HepG2 (cell line): Measurements from ENCODE around the gene ETFA. TPM values are rescaled to one million over a fixed set of nuclear protein-coding genes. Genes with fewer than 3 reads are reported as not detected.

Experiments
- ATF3 ChIP-seq: sonication (generic); formaldehyde crosslinking; IDR thresholded peaks from 2 replicates; pipeline ENCODE4 v1.4.0; 2020; ENCODE audit warnings: missing genetic modification reagents
- HMGXB4 ChIP-seq, 2 experiments: sonication (generic) in 1 of 2; formaldehyde crosslinking in 1 of 2; IDR thresholded peaks; 2 replicates each; pipeline versions ENCODE4 v1.4.0 to v1.6.1; 2018 to 2020; ENCODE audit warnings: missing genetic modification reagents in 2 of 2, borderline replicate concordance in 1 of 2, low read depth in 1 of 2, mild to moderate bottlenecking in 1 of 2, missing biosample characterization in 1 of 2
- MAZ ChIP-seq, 2 experiments: sonication (generic) in 1 of 2; formaldehyde crosslinking in 1 of 2; IDR thresholded peaks; 2 replicates each; pipeline versions ENCODE4 v1.5.0 to v1.6.1; 2012 to 2020; ENCODE audit warnings: low read depth in 2 of 2, mild to moderate bottlenecking in 2 of 2, borderline replicate concordance in 1 of 2, improper control_type of control experiment in 1 of 2, low read length in 1 of 2, missing genetic modification reagents in 1 of 2, moderate library complexity in 1 of 2
- MTERF4 ChIP-seq: sonication (generic); formaldehyde crosslinking; IDR thresholded peaks from 2 replicates; pipeline ENCODE4 v1.8.0; 2023; ENCODE audit warnings: mild to moderate bottlenecking, missing genetic modification reagents
- NR2F2 ChIP-seq: IDR thresholded peaks from 2 replicates; pipeline ENCODE4 v1.6.1; 2012; ENCODE audit warnings: low read depth, inconsistent platforms, borderline replicate concordance
- PATZ1 ChIP-seq: sonication (generic); formaldehyde crosslinking; IDR thresholded peaks from 2 replicates; pipeline ENCODE4 v1.4.0; 2020; ENCODE audit warnings: missing genetic modification reagents
- SP1 ChIP-seq, 2 experiments: fragments of 450-650 bp in 1 of 2; sonication (generic) in 1 of 2; formaldehyde crosslinking in 1 of 2; IDR thresholded peaks; 2 replicates each; pipeline versions ENCODE4 v1.4.0 to v1.6.1; 2016 to 2020; ENCODE audit warnings: missing genetic modification reagents in 1 of 2
- ZMAT3 ChIP-seq: sonication (generic); formaldehyde crosslinking; conservative IDR thresholded peaks from 2 replicates; pipeline ENCODE4 v1.7.0; 2021; ENCODE audit warnings: missing genetic modification reagents
- polyA plus RNA-seq, 8 experiments: library from polyadenylated mRNA; depleted of rRNA in 3 of 8; stranded (reverse) in 7 of 8; unstranded in 1 of 8; fragments of >200 nt; fragmentation: Illumina TruSeq in 4 of 8; extraction: Trizol in 4 of 8; gene quantifications; 2 replicates each; pipeline versions ENCODE4 v1.2.1 to v1.2.3, GENCODE V29; 2011 to 2016; ENCODE audit warnings: low read depth in 4 of 8, missing spikeins in 1 of 8, mixed read lengths in 1 of 8; ENCODE audit not compliant: insufficient read depth in 1 of 8
- total RNA-seq, 5 experiments: library from RNA; depleted of rRNA; stranded (reverse); fragments of >200 nt; fragmentation: Illumina TruSeq; extraction: Trizol; gene quantifications; 2 replicates each; pipeline ENCODE4 v1.2.3, GENCODE V29; 2016; ENCODE audit warnings: low read depth in 1 of 5
- TF ChIP-seq, protein P1 (sequence below): sonication (generic); formaldehyde crosslinking; conservative IDR thresholded peaks from 2 replicates; pipeline ENCODE4 v1.4.0; 2020; ENCODE audit warnings: missing genetic modification reagents
- TF ChIP-seq, protein P2 (sequence below): IDR thresholded peaks from 2 replicates; pipeline ENCODE4 v1.4.0; 2020; ENCODE audit warnings: mild to moderate bottlenecking, missing genetic modification reagents
- TF ChIP-seq, protein P3 (sequence below): IDR thresholded peaks from 2 replicates; pipeline ENCODE4 v1.6.1; 2016

ETFA gene
- total and polyA plus RNA-seq, 2 of the 13 experiments (the other 11 are each of a cell fraction or from before 2014, with no cell fraction given), result 291 to 396 TPM

- TF ChIP-seq ZMAT3 (CRISPR knock-in tag) (no peak), HMGXB4 (CRISPR knock-in tag; IDR thresholded peaks at IDR 0.05; ENCODE audit: borderline replicate concordance in 1 of 2, low read depth in 1 of 2) (peak; percentile 38 to 72; a peak in 1 of 4 replicates), ATF3 (no peak), PATZ1 (CRISPR knock-in tag) (no peak), SP1 (IDR thresholded peaks at IDR 0.05) (no peak), SP1 (CRISPR knock-in tag; IDR thresholded peaks at IDR 0.05) (no peak), NR2F2 (no peak), MTERF4 (CRISPR knock-in tag) (no peak), MAZ (IDR thresholded peaks at IDR 0.05; ENCODE audit: borderline replicate concordance, low read depth, low read length) (no peak), MAZ (CRISPR knock-in tag; IDR thresholded peaks at IDR 0.05; ENCODE audit: low read depth) (no peak)
- TF ChIP-seq, protein P1, sequence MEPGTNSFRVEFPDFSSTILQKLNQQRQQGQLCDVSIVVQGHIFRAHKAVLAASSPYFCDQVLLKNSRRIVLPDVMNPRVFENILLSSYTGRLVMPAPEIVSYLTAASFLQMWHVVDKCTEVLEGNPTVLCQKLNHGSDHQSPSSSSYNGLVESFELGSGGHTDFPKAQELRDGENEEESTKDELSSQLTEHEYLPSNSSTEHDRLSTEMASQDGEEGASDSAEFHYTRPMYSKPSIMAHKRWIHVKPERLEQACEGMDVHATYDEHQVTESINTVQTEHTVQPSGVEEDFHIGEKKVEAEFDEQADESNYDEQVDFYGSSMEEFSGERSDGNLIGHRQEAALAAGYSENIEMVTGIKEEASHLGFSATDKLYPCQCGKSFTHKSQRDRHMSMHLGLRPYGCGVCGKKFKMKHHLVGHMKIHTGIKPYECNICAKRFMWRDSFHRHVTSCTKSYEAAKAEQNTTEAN (CRISPR knock-in tag), result no peak
- TF ChIP-seq, protein P2, sequence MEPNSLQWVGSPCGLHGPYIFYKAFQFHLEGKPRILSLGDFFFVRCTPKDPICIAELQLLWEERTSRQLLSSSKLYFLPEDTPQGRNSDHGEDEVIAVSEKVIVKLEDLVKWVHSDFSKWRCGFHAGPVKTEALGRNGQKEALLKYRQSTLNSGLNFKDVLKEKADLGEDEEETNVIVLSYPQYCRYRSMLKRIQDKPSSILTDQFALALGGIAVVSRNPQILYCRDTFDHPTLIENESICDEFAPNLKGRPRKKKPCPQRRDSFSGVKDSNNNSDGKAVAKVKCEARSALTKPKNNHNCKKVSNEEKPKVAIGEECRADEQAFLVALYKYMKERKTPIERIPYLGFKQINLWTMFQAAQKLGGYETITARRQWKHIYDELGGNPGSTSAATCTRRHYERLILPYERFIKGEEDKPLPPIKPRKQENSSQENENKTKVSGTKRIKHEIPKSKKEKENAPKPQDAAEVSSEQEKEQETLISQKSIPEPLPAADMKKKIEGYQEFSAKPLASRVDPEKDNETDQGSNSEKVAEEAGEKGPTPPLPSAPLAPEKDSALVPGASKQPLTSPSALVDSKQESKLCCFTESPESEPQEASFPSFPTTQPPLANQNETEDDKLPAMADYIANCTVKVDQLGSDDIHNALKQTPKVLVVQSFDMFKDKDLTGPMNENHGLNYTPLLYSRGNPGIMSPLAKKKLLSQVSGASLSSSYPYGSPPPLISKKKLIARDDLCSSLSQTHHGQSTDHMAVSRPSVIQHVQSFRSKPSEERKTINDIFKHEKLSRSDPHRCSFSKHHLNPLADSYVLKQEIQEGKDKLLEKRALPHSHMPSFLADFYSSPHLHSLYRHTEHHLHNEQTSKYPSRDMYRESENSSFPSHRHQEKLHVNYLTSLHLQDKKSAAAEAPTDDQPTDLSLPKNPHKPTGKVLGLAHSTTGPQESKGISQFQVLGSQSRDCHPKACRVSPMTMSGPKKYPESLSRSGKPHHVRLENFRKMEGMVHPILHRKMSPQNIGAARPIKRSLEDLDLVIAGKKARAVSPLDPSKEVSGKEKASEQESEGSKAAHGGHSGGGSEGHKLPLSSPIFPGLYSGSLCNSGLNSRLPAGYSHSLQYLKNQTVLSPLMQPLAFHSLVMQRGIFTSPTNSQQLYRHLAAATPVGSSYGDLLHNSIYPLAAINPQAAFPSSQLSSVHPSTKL, result peak; percentile 46
- TF ChIP-seq, protein P3, sequence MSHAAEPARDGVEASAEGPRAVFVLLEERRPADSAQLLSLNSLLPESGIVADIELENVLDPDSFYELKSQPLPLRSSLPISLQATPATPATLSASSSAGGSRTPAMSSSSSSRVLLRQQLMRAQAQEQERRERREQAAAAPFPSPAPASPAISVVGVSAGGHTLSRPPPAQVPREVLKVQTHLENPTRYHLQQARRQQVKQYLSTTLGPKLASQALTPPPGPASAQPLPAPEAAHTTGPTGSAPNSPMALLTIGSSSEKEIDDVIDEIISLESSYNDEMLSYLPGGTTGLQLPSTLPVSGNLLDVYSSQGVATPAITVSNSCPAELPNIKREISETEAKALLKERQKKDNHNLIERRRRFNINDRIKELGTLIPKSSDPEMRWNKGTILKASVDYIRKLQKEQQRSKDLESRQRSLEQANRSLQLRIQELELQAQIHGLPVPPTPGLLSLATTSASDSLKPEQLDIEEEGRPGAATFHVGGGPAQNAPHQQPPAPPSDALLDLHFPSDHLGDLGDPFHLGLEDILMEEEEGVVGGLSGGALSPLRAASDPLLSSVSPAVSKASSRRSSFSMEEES, result no peak
Measured at GRCh38 chr15:76190751-76191538, 120.3 kb downstream of the ETFA start (continued).
